RWPE1 (cell line): ENCODE results near the gene IQGAP1.

Experiments
- CTCF ChIA-PET: fragments of 350-600 bp; sonication (Branson Sonifier 250); formaldehyde crosslinking; extraction: SDS; loops from one replicate; lab custom pipeline; 2021; lab: Yijun Ruan, JAX
- POLR2A ChIA-PET: fragments of 400-600 bp; formaldehyde crosslinking; extraction: SDS; loops from one replicate; lab custom pipeline; 2020; ENCODE audit warnings: antibody characterized with exemption; ENCODE audit not compliant: low non-redundant PET; lab: Yijun Ruan, JAX
- DNase-seq: peaks from one replicate; pipeline ENCODE4 v3.0.0; 2012; ENCODE audit warnings: low spot score
- H3K27ac ChIP-seq: fragments of 450-650 bp; 2 replicates; pipeline ENCODE4 v1.5.1; 2017
- TF ChIP-seq, protein P1 (sequence below): fragments of 450-650 bp; conservative IDR thresholded peaks from 2 replicates; pipeline ENCODE4 v1.5.1; 2017; ENCODE audit warnings: low read depth, mild to moderate bottlenecking

IQGAP1 gene

DNA sequence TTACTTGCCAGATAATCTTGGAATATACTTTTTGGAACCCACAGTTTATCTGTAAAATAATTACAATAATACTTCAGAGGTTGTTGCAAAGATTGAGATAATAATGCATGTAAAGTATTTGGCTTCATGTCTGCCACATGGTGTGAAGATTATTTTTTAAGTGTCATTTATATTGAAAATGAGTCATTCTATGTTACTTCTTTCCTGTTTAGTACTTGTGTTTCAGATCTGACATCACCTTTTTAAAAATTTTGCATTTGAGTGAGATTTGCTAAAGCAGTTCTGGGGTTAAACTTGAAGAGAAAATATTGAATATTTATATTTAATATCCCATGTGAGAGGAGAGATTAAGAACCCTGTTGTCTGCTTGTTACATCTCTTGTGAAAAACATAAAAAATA is 31.2 kb downstream of the IQGAP1 start:
- peak overlapping the region; percentile 83 for H3K27ac ChIP-seq
- ChIA-PET POLR2A (no interaction called here), CTCF (interaction anchor here (1.0 kb wide), 1 partner anchor 59 kb away, joined by 3 read pairs; no protein-coding TSS in a partner anchor)
- TF ChIP-seq, protein P1, sequence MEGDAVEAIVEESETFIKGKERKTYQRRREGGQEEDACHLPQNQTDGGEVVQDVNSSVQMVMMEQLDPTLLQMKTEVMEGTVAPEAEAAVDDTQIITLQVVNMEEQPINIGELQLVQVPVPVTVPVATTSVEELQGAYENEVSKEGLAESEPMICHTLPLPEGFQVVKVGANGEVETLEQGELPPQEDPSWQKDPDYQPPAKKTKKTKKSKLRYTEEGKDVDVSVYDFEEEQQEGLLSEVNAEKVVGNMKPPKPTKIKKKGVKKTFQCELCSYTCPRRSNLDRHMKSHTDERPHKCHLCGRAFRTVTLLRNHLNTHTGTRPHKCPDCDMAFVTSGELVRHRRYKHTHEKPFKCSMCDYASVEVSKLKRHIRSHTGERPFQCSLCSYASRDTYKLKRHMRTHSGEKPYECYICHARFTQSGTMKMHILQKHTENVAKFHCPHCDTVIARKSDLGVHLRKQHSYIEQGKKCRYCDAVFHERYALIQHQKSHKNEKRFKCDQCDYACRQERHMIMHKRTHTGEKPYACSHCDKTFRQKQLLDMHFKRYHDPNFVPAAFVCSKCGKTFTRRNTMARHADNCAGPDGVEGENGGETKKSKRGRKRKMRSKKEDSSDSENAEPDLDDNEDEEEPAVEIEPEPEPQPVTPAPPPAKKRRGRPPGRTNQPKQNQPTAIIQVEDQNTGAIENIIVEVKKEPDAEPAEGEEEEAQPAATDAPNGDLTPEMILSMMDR = no peak
- DNase-seq = no peak

DNA sequence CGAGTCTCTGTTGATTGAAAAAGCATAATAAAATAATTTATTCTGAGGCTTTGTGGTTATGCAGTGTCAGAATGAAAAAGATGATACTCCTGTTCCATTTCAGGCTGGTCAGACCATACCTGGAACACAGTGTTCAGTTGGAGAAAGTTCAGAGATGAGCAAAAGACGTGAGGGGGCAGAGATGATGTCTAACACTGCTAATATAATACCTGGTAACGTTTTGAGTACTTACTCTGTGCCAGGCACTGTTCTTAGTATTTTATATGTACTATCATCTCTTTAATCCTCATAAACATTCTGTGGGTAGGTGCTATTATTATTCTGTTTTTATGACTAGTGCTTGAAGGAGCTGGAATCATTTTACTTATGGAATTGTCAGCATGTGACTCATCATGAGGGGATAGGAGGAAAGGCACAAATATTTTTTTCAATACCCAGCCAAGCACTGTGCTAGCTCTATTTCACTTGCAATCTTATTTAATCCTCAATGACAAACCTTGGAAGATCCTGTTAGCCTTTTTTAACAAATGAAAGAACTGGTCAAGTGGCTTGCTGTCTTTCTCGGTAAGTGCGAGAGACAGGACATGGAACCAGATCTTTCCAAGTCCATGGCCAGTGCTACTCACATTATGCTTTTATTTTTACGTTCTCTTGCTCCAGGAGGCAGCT is 31.8 kb downstream of the IQGAP1 start:
- ChIA-PET POLR2A (no interaction called here), CTCF (interaction anchor here (0.6 to 1.0 kb wide), 2 partner anchors 59 to 99 kb away, joined by 3 read pairs; no protein-coding TSS in a partner anchor)
- peak; percentile 85 for DNase-seq
- H3K27ac ChIP-seq = peak overlapping the region; percentile 82
- TF ChIP-seq, protein P1 = no peak

- CTCF ChIA-PET = no interaction called here
- no peak for DNase-seq
- TF ChIP-seq, protein P1 = no peak
- peak overlapping the region; percentile 82 for H3K27ac ChIP-seq
- POLR2A ChIA-PET = no interaction called here
These were observed 32.4 kb downstream of the IQGAP1 start for GRCh38 chr15:90420451-90420850.

DNA sequence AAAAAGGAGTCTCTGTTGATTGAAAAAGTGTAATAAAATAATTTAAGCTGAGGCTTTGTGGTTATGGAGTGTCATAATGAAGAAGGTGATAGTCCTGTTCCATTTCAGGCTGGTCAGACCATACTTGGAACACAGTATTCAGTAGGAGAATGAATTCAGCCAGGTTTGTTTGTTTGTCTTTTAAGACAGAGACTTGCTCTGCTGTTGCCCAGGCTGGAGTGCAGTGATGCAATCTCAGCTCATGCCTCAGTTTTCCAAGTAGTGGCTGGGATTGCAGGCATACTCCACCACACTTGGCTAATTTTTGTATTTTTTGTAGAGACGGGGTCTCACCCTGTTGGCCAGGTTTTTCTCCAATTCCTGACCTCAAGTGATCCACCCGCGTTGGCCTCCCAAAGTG is 33.5 kb downstream of the IQGAP1 start:
- no peak for DNase-seq
- TF ChIP-seq, protein P1 = no peak
- ChIA-PET POLR2A (no interaction called here), CTCF (no interaction called here)
- peak overlapping the region; percentile 82 for H3K27ac ChIP-seq

DNA sequence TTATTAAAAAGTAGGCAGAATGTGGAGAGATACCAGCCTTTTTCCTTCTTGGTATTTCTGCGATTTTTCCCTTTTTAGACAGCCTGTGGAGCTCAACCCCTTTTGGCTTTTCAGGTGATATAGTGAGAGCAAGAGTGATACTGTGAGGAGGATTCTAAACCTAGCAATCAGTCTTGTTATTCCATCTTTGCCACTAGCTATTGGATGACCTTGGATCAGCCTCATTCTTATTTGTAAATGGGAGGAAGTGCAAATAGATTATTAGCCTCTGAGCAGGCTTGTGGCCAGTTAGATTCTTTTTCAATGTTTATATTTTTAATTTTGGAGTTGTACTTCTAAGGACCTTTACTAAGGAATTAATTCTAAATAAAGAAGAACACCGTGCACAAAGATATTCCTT is 34.0 kb downstream of the IQGAP1 start:
- CTCF ChIA-PET = interaction anchor here (0.5 kb wide), 1 partner anchor 17 kb away, joined by 4 read pairs; no protein-coding TSS in a partner anchor
- POLR2A ChIA-PET = interaction anchor here (0.6 kb wide), 1 partner anchor 19 kb away, joined by 4 read pairs; no protein-coding TSS in a partner anchor
- H3K27ac ChIP-seq = peak overlapping the region; percentile 82; the same call in 1 of the 2 replicates

GRCh38 chr15:90422936-90423335 is 34.9 kb downstream of the IQGAP1 start:
- no peak for DNase-seq
- H3K27ac ChIP-seq = peak overlapping the region; percentile 23; the same call in 1 of the 2 replicates
- TF ChIP-seq, protein P1 = no peak
- POLR2A ChIA-PET = no interaction called here
- CTCF ChIA-PET = interaction anchor here (0.5 to 0.6 kb wide), 2 partner anchors 37 to 477 kb away, joined by 3 to 4 read pairs; no protein-coding TSS in a partner anchor

More for the DNA sequence above, 34.0 kb downstream of the IQGAP1 start:
- TF ChIP-seq, protein P1 = no peak
- DNase-seq = no peak
